GM15510 (cell line): Measurements from ENCODE around the gene MROH7.

Source experiments
- POLR2A ChIP-seq: IDR thresholded peaks from 3 replicates; pipeline ENCODE4 v1.6.1; 2011; ENCODE audit warnings: borderline replicate concordance; ENCODE audit not compliant: insufficient read length; ENCODE audit errors: extremely low read depth

MROH7 gene

DNA sequence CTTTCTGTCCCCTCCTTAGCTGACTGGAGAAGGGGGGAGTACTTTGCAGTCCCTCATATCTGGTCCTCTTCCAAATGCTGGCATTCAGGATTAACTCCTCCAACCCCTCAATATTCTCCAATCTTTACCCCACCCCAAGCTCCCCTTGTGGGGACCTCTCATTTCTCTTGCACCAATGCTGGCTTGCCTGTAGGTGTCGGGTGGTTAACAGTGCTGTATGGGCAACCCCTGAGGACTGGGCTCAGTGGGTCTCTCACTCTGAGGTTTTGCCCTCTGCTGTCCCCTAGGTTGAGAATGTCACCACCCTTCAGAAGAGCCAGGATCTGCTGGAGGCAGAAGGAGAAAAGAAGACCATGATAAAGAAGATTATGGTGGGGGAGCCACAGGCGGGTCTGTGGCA is 27.0 kb downstream of the MROH7 start:
- no peak for TF ChIP-seq POLR2A

- TF ChIP-seq POLR2A: no peak
These were observed 30.5 kb downstream of the MROH7 start for GRCh38 chr1:54671985-54672608.

GRCh38 chr1:54678776-54679643 is 37.4 kb downstream of the MROH7 start:
- TF ChIP-seq POLR2A: no peak

GRCh38 chr1:54679706-54680105 is 38.1 kb downstream of the MROH7 start:
- TF ChIP-seq POLR2A: no peak

DNA sequence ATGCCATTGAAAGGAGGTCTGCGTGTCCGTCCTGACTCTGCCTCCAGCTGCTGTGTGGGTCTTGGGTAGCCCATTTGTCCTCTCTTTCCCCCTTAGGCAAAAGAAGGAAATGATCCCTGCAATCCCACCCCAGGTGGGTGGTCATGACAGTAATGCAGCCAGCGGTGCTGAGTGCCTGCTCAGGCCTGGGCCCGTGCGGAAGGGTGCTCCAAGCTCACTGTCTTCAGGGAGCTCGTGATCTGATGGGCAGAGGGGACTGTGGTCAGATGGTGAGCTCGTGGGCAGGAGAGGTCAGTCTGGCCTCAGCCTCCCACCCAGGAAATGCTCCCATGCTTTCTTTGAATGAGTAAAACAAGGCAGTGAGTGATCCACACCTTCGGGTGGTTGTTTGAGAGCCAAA is 38.8 kb downstream of the MROH7 start:
- no peak for TF ChIP-seq POLR2A

DNA sequence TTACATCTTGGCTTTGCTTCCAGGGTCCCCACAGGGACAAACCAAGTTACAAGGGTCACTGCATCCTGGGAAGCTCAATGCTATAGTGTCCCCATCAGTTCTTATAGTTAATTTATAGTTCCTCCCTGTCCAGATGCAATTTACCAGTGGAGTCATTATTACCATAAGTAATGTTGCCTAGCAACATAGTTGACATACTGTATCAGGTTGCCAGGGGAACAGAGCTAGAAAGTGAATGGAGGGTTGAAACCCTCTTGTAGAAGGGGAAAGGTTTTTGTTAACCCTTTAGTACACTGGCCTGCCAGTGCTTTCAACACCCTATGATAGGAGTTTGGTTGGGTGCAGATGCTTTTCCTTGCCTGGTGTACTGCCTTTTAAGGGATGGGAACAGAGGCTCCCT is 39.8 kb downstream of the MROH7 start:
- TF ChIP-seq POLR2A: no peak

DNA sequence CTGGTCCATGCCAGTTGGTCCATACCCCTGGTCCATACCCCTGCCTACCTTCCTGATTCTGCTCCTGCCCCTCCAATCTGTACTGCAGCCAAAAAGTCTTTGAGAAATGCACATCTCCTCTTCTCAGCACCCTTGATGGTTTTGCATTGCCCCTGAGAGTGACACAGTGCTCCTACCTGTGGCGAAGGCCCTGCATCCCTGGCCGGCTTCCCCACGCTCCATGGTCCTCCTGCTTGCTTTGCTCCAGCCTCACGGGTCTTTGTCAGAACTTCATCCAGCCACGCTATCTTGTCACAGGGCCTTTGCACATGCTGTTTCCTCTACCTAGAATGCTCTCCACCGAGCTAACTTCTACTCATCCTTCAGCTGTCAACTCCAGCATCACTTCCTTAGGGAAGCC is 41.9 kb downstream of the MROH7 start:
- TF ChIP-seq POLR2A: no peak

GRCh38 chr1:54685335-54685905 is 43.8 kb downstream of the MROH7 start:
- TF ChIP-seq POLR2A: no peak

GRCh38 chr1:54686155-54686554 is 44.6 kb downstream of the MROH7 start:
- no peak for TF ChIP-seq POLR2A

- no peak for TF ChIP-seq POLR2A
These were observed 53.2 kb downstream of the MROH7 start for GRCh38 chr1:54694771-54695170.

- TF ChIP-seq POLR2A: no peak
These were observed 53.6 kb downstream of the MROH7 start for GRCh38 chr1:54695221-54695620.

DNA sequence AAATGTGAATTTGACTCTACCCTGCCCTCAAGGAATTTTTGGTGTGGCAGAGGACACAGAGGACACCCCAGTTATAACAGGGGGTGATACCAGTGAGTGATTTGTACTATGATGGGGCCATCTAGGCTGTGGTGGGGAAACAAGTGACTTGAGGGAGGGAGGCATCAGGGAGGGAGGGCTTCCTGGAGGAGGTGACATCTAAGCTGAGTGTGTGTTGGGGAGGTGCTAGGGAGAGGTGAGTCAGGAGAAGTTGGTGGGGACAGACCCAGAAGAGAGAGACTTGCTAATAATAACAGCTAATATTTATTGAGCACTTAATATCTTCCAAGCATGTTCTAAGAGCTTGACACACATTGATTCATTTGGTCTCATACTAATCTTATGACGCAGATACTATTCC is 54.2 kb downstream of the MROH7 start:
- no peak for TF ChIP-seq POLR2A

- no peak for TF ChIP-seq POLR2A
These were observed 54.7 kb downstream of the MROH7 start for GRCh38 chr1:54696262-54696661.

- TF ChIP-seq POLR2A: no peak
These were observed 56.3 kb downstream of the MROH7 start for GRCh38 chr1:54697896-54698295.

DNA sequence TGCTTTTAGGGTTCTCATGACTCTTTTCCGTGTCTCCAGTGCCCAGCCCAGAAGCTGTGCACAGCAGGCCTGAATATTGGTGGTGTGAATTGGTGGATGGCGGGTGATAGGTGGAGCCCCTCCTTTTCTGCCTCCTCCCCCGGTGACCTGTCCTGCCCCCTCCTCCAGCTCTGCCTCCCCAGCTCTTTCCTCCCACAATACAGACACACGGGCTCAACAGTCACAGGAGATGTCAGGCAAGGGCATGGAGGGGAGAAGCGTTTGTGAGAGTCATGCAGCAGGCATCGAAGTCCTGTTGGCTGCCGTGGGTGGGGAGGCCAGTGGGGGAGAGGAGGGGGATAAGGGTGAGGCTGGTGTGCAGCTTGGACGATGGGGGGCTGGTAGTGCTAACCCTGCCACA is 56.8 kb downstream of the MROH7 start:
- no peak for TF ChIP-seq POLR2A
